ENCODE results near the gene TSPAN31.

DNA sequence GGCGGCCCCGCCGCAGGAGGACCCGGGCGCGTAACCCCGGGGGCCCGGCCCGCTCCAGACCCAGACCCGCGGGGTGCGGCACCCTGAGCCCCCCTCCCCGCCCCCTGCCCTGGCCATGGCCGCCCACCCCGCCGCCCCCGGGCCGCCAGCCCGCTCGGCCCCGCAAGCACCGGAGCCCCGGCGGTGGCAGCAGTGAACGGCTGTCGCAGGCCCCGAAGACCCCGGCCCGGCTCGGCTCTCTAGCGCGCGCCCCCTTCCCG is 10.3 kb downstream of the TSPAN31 start:
- no peak for TF ChIP-seq POLR2A (IDR thresholded peaks at IDR 0.05; ENCODE audit: low read depth, low read length)
- no peak for TF ChIP-seq TAF1 (IDR thresholded peaks at IDR 0.05; ENCODE audit: borderline replicate concordance, low read depth, low read length)
- no peak for TF ChIP-seq POLR2AphosphoS5 (IDR thresholded peaks at IDR 0.05; ENCODE audit: low read depth, low read length)
